Measurements from ENCODE around the gene ACTR3. TPM values are rescaled to one million over a fixed set of nuclear protein-coding genes. Genes with fewer than 3 reads are reported as not detected.
"Not testable (repeated sequence)": the region's sequence is repeated elsewhere in the genome, so short reads cannot be mapped to it uniquely, and the experiment has no call there.

The ACTR3 gene
- total RNA-seq, result 100 to 1,000 TPM in 1 of 4 donors, 10 to 100 TPM in 3; 55.5 to 113 (median 88.2) TPM
- 100 to 1,000 TPM in 1 of 3 donors, 10 to 100 TPM in 2; 34.3 to 104 (median 79.7) TPM for polyA plus RNA-seq
- long read RNA-seq, donor 1, full-length matches to known transcripts, result 51 of 53 reads
- long read RNA-seq, donor 1, partial matches to known transcripts, result 1 of 53 reads
- long read RNA-seq, donor 1, other reads (novel, unspliced or antisense), result 1 of 53 reads
- long read RNA-seq, donor 2, full-length matches to known transcripts, result 74 of 92 reads
- long read RNA-seq, donor 2, partial matches to known transcripts, result 15 of 92 reads
- long read RNA-seq, donor 2, other reads (novel, unspliced or antisense), result 3 of 92 reads

DNA sequence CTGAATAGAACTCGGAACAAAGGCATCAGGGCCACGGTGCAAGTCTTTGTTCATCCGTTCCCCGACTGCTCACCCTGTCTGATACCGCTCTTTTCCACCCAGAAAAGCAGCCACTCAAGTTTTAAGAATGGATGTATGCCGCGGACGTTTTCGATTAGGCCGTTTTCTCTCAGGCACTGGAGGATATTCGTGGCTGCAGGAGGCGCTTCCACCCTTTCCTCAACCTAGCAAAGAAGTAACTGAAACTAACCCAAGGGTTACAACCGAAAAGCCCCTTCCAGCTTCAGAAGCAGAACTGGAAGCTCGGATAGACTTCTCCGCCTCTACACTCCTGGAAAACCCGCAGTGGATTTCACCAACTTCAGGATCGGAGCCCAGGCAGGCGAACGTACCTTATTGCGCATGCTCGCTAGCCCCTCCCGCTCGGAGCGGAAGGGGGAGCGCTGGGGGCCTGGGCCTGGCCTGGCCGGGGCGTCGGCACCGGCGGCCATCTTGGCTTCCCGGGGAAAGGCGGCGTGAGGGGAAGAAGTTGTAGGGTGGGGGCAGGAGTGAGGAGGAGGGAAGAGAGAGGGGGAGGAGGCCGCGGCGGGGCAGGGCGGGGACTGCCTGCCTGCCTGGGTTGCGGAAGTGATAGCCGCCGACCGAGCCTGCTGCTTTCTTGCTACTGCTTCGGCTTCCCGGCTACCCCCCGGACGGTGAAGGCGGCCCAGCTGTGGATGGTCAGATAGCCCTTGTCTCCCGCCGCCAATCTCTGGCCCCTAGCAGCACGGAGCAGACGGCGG is at the start of gene ACTR3:
Gene ACTR3 (plus strand): TSS at position 619 of the 782 bp plus-strand sequence. CDS start 191 bp downstream, outside the sequence.
- Histone ChIP-seq H3K9me3 (no peaks in the 10 kb centered on the region), H3K36me3 (ENCODE audit: insufficient read depth in 1 of 2, low read depth in 1 of 2) (no peaks in the 10 kb centered on the region), H3K27ac (peak within 1 kb of the TSS; percentile 98), H3K4me3 (peak within 1 kb of the TSS; percentile 92), H3K4me1 (peaks cover 47% of the 10 kb centered on the region), H3K27me3 (ENCODE audit: insufficient read depth in 3 of 3, low read length in 2 of 3) (no peaks in the 10 kb centered on the region)
- DNase-seq (peak; percentile 98), ATAC-seq (peak; percentile 96 to 99 (median 98))
- TF ChIP-seq, protein P1, sequence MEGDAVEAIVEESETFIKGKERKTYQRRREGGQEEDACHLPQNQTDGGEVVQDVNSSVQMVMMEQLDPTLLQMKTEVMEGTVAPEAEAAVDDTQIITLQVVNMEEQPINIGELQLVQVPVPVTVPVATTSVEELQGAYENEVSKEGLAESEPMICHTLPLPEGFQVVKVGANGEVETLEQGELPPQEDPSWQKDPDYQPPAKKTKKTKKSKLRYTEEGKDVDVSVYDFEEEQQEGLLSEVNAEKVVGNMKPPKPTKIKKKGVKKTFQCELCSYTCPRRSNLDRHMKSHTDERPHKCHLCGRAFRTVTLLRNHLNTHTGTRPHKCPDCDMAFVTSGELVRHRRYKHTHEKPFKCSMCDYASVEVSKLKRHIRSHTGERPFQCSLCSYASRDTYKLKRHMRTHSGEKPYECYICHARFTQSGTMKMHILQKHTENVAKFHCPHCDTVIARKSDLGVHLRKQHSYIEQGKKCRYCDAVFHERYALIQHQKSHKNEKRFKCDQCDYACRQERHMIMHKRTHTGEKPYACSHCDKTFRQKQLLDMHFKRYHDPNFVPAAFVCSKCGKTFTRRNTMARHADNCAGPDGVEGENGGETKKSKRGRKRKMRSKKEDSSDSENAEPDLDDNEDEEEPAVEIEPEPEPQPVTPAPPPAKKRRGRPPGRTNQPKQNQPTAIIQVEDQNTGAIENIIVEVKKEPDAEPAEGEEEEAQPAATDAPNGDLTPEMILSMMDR (IDR thresholded peaks at IDR 0.05), result no peak
- intact Hi-C loops (cut with DNase I), result loop anchor here (1.0 to 5.0 kb wide), 3 partner anchors 72 to 133 kb away; partner anchors contain the start of gene SLC35F5 (in 2 of the 2)
- WGBS, 3 donors, result 0 to 1% (median 0%) methylated on average over 39 to 51 of the region's 51 CpGs

DNA sequence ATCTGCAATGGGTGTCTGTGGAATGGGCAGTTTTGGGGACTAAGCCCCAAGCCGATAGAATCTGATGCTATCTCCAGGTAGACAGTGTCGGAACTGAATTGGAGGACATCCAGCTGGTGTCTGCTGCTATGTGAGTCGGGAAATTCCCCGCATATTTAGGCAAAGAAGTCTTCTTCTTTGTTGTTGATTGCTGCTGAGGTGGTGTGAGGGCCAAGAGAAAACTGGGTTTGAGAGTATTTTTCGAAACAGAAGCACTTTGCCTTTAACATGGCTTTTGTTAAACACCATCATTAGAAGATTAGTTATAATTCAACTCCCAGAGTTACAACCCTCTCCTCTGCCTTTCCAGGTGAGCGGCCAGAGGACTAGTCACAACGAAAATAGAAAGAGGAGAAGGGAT is 49.4 kb upstream of the ACTR3 start:
- H3K4me3 ChIP-seq, result no peak overlapping the region
- 83 to 86% (median 85%) methylated on average over 7 of the region's 7 CpGs for WGBS, 3 donors
- no peak for ATAC-seq
- H3K27me3 ChIP-seq (ENCODE audit: insufficient read depth in 3 of 3, low read length in 2 of 3), result no peaks in the 10 kb centered on the region
- TF ChIP-seq, protein P1 (IDR thresholded peaks at IDR 0.05), result no peak
- H3K27ac ChIP-seq, result no peak overlapping the region
- no peaks in the 10 kb centered on the region for H3K4me1 ChIP-seq
- H3K36me3 ChIP-seq (ENCODE audit: insufficient read depth in 1 of 2, low read depth in 1 of 2), result no peaks in the 10 kb centered on the region
- no peak for DNase-seq
- intact Hi-C loops (cut with DNase I), result no loop called here
- H3K9me3 ChIP-seq, result no peaks in the 10 kb centered on the region

DNA sequence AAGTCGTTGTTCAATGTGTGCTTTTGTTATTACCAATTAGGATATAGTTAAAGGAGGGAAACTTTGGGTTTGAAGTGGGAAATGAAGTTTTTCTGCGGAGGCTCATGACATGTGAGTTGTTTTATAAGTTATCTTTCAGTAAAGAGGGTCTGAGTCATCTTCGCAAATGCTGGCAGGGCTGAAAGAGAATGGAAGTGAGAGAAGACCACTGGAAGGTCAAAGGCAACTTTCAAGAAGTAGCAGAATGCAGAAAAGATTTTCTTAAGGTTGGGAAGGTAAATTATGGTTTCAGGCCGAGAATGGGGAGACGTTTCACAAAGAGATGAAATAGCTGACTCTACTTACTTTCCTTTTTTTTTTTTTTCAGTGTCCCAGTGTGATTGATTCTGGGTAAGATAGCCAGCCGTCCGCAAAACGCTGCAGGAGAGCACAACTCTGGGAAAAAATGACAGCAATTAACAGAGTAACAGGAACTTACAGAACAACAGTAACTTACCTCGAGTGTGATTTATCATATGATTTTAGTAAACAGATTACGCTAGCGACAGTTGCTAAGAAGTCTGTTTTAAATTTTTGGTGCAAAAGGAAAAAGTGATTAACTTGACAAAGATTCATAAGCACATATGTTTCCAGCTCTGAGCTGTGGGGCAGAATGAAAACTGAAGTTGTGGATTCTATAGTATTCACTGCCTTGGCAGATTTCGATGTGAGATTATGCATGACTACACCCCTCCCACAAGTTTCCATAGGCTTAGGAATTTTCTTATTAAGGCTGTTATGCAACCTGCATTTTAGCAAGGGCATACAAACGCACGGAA is 46.8 kb upstream of the ACTR3 start:
- WGBS, 3 donors, result 79 to 86% (median 83%) methylated on average over 14 of the region's 14 CpGs
- H3K36me3 ChIP-seq (ENCODE audit: insufficient read depth in 1 of 2, low read depth in 1 of 2), result no peaks in the 10 kb centered on the region
- ATAC-seq (no peak), DNase-seq (no peak)
- H3K9me3 ChIP-seq, result no peaks in the 10 kb centered on the region
- TF ChIP-seq, protein P1 (IDR thresholded peaks at IDR 0.05), result no peak
- H3K27ac ChIP-seq, result no peak overlapping the region
- no peak overlapping the region for H3K4me3 ChIP-seq
- intact Hi-C loops (cut with DNase I), result no loop called here
- H3K4me1 ChIP-seq, result no peaks in the 10 kb centered on the region
- H3K27me3 ChIP-seq (ENCODE audit: insufficient read depth in 3 of 3, low read length in 2 of 3), result no peaks in the 10 kb centered on the region

DNA sequence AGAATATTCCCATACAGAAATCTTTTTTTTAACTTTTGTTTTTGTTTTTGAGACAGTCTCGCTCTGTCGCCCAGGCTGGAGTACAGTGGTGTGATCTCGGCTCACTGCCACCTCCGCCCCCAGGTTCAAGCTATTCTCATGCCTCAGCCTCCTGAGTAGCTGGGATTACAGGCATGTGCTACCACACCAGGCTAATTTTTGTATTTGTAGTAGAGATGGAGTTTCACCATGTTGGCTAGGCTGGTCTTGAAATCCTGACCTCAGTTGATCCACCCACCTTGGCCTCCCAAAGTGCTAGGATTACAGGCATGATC is 46.2 kb upstream of the ACTR3 start:
- H3K4me3 ChIP-seq; H3K27me3 ChIP-seq (ENCODE audit: insufficient read depth in 3 of 3, low read length in 2 of 3); intact Hi-C loops (cut with DNase I); H3K4me1 ChIP-seq; ATAC-seq; DNase-seq; H3K27ac ChIP-seq; H3K9me3 ChIP-seq; H3K36me3 ChIP-seq (ENCODE audit: insufficient read depth in 1 of 2, low read depth in 1 of 2): not testable (repeated sequence)
- WGBS, 3 donors, result 90 to 93% (median 92%) methylated on average over 4 of the region's 4 CpGs

DNA sequence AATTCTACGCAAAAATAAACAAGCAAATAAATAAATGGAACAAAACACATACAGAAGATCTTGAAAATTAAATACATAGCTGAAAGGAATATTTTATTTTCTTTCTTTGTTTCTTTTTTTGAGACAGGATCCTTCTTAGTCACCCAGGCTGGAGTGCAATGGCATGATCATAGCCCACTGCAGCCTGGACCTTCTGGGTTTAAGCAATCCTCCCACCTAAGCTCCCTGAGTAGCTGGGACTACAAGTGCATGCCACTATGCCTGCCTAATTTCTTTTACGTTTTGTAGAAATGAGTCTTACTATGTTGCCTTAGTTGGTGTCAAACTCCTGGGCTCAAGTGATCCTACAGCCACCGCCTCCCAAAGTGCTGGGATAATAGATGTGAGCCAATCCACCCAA is 44.6 kb upstream of the ACTR3 start:
- H3K36me3 ChIP-seq (ENCODE audit: insufficient read depth in 1 of 2, low read depth in 1 of 2), result no peaks in the 10 kb centered on the region
- no peaks in the 10 kb centered on the region for H3K27me3 ChIP-seq (ENCODE audit: insufficient read depth in 3 of 3, low read length in 2 of 3)
- intact Hi-C loops (cut with DNase I), result no loop called here
- ATAC-seq, result no peak
- no peaks in the 10 kb centered on the region for H3K4me1 ChIP-seq
- DNase-seq, result no peak
- WGBS, 3 donors, result 60 to 82% (median 79%) methylated on average over 3 of the region's 3 CpGs
- no peaks in the 10 kb centered on the region for H3K9me3 ChIP-seq
- H3K4me3 ChIP-seq, result no peak overlapping the region
- TF ChIP-seq, protein P1 (IDR thresholded peaks at IDR 0.05), result no peak
- no peak overlapping the region for H3K27ac ChIP-seq

DNA sequence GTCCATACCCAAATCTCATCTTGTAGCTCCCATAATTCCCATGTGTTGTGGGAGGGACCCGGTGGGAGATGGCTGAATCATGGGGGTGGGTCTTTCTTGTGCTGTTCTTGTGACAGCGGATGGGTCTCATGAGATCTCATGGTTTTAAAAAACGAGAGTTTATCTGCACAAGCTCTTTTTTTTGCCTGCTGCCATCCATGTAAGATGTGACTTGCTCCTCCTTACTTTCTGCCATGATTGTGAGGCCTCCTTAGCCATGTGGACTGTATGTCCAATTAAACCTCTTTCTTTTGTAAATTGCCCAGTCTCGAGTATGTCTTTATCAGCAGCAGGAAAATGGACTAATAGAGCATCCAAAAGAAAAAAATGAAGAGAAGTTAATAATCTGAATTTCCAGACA is 44.1 kb upstream of the ACTR3 start:
- intact Hi-C loops (cut with DNase I); ATAC-seq: not testable (repeated sequence)
- 72 to 82% (median 75%) methylated on average over 4 of the region's 4 CpGs for WGBS, 3 donors

More for the DNA sequence above, 44.1 kb upstream of the ACTR3 start:
- H3K9me3 ChIP-seq; H3K27ac ChIP-seq; H3K27me3 ChIP-seq (ENCODE audit: insufficient read depth in 3 of 3, low read length in 2 of 3); H3K4me3 ChIP-seq; H3K4me1 ChIP-seq; DNase-seq; H3K36me3 ChIP-seq (ENCODE audit: insufficient read depth in 1 of 2, low read depth in 1 of 2): not testable (repeated sequence)
